Astrocyte of the spinal cord (primary cell): Measurements from ENCODE around the gene CAPN7.

Experiments
- DNase-seq: peaks from one replicate; pipeline ENCODE4 v3.0.0; 2011; ENCODE audit warnings: low read depth, low spot score
- H3K4me3 ChIP-seq: 2 replicates; pipeline ENCODE4 v1.5.1; 2011; ENCODE audit warnings: low read depth, mild to moderate bottlenecking, low read length, moderate library complexity
- CTCF ChIP-seq: IDR thresholded peaks from 2 replicates; pipeline ENCODE4 v1.5.1; 2012; ENCODE audit warnings: low read depth, mild to moderate bottlenecking, low read length, inconsistent platforms
- in situ Hi-C: cut with HindIII; loops from 2 replicates; pipeline ENCODE4 v1.10.0; 2017; ENCODE audit warnings: low sequenced_read_pairs

The CAPN7 gene

DNA sequence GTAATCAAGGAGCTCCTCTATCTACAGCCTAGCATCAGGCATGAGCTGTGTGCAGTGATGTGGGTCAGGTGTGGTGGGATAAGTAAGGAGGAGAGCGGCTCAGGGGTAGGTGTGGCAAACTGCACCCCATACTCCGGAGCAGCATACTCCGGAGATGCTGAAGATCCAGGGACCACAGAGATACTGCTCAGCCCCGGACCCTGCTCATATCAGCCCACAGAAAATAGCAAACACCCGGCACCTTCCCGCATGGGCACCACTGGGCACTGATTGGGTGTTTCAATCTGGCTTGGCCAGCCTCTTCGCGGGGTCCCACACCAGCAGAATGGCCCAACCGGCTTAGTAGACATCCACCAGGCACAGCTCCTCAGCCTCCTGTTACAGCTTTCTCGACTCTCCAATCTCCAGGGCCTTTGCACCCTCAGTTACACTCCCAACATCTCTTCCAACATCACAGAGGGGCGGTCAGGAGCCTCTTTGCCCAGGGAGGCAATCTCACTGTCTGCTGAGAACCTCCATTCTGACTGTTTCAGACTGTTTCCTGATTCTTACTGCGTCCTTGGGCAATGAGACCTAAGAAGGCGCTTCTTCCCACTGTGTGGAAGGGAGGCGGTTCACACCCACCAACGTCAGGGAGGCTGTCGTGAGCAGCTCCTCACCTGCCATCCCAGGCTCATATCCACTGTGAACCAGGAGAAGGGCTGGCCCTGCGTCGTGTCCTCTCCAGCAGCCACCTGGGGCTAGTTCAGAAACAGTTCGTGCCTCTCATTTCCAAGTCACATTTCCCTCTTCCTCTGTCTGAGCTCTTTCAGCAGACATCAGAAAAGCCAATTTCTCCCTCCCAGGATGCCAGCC, 59.8 kb downstream of the CAPN7 start:
- DNase-seq = no peak
- no peak for TF ChIP-seq CTCF
- H3K4me3 ChIP-seq = no peak overlapping the region
- in situ Hi-C loops = no loop called here

- TF ChIP-seq CTCF = no peak
- in situ Hi-C loops = no loop called here
- no peak for DNase-seq
- no peak overlapping the region for H3K4me3 ChIP-seq
These were observed 60.7 kb downstream of the CAPN7 start for GRCh38 chr3:15266510-15267376.

DNA sequence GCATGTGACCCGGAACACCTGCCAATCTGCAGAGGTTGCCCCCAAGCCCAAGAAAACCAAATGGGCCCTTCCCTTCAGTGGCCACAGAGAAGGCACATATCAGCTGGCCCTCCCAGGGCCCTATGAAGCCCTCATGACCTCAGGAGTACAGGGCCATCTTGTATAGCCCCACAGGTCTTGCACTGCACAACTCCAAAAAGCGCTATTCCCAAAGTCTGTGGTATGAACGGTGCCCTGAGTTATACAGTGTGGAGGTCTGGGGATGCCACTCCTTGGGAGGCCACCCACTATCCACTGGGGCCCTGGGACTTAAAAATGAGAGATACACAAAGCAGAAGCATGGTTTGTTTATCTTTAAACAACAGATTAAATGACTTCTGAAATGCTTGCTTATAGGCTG, 61.5 kb downstream of the CAPN7 start:
- no peak overlapping the region for H3K4me3 ChIP-seq
- in situ Hi-C loops = no loop called here
- no peak for DNase-seq
- TF ChIP-seq CTCF = no peak

GRCh38 chr3:15268033-15268631, 62.1 kb downstream of the CAPN7 start:
- no peak overlapping the region for H3K4me3 ChIP-seq
- DNase-seq = peak; percentile 82
- peak; percentile 94 for TF ChIP-seq CTCF
- in situ Hi-C loops = no loop called here

- in situ Hi-C loops = no loop called here
- no peak overlapping the region for H3K4me3 ChIP-seq
- TF ChIP-seq CTCF = no peak
- peak; percentile 96 for DNase-seq
These were observed 63.3 kb downstream of the CAPN7 start for GRCh38 chr3:15269091-15269989.
